ENCODE results near the gene MYO1E. TPM values are rescaled to one million over a fixed set of nuclear protein-coding genes. Genes with fewer than 3 reads are reported as not detected.
"Not testable (repeated sequence)": the region's sequence is repeated elsewhere in the genome, so short reads cannot be mapped to it uniquely, and the experiment has no call there.

Gene MYO1E
- total RNA-seq, 2 donors from 2014 or later: 66.3 to 92.0 TPM

DNA sequence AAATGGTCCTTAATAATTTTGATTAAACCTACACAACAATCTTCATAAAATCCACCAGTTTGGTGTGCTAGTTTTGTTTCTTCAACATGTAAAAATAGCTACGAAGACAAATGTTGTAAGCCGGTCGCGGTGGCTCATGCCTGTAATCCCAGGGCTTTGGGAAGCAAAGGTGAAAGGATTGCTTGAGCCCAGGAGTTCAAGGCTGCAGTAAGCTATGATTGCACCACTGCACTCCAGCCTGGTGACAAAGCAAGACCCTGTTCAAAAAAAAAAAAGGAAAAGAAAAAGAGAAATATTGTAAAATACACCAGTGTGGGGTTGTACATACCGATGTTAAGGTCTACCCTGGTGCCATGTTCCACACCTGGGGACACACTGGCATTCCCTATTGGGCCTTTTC, 91.0 kb downstream of the MYO1E start:
- H3K4me1 ChIP-seq (replicated peaks): no peaks in the 10 kb centered on the region
- TF ChIP-seq, protein P1, sequence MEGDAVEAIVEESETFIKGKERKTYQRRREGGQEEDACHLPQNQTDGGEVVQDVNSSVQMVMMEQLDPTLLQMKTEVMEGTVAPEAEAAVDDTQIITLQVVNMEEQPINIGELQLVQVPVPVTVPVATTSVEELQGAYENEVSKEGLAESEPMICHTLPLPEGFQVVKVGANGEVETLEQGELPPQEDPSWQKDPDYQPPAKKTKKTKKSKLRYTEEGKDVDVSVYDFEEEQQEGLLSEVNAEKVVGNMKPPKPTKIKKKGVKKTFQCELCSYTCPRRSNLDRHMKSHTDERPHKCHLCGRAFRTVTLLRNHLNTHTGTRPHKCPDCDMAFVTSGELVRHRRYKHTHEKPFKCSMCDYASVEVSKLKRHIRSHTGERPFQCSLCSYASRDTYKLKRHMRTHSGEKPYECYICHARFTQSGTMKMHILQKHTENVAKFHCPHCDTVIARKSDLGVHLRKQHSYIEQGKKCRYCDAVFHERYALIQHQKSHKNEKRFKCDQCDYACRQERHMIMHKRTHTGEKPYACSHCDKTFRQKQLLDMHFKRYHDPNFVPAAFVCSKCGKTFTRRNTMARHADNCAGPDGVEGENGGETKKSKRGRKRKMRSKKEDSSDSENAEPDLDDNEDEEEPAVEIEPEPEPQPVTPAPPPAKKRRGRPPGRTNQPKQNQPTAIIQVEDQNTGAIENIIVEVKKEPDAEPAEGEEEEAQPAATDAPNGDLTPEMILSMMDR (IDR thresholded peaks at IDR 0.05): no peak
- TF ChIP-seq POLR2A (IDR thresholded peaks at IDR 0.05): no peak
- TF ChIP-seq POLR2AphosphoS5 (IDR thresholded peaks at IDR 0.05): no peak
- no peak overlapping the region for H3K4me3 ChIP-seq
- no peaks in the 10 kb centered on the region for H3K36me3 ChIP-seq
- no peaks in the 10 kb centered on the region for H3K27me3 ChIP-seq (replicated peaks; ENCODE audit: insufficient read depth)
- intact Hi-C loops (cut with DNase I): no loop called here
- 97% methylated on average over 5 of the region's 5 CpGs for WGBS
- H3K9me3 ChIP-seq: no peaks in the 10 kb centered on the region
- no peak for DNase-seq (ENCODE audit: low spot score)
- no peak overlapping the region for H3K27ac ChIP-seq

DNA sequence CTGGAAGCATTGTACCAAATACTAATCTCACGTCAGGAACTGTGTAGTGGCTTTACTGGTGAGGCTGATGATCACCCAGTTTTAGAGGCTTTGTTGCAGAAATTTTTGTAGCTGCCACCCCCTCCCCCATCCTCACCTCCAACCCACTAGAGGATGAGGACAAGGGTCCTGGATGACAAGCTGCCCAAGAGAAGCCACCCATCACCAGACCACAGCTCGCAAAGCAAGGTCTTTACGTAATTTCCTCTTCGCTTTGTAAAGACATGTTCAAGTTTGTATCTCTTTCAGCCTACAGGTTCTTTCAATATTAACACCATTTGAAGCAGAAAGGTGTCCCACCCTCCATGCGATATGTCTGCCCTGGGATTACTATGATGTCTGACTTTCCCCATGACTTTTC, 91.8 kb downstream of the MYO1E start:
- whole genome bisulfite sequencing: 95% methylated on average over 5 of the region's 5 CpGs
- no peak for DNase-seq (ENCODE audit: low spot score)
- TF ChIP-seq POLR2AphosphoS5 (IDR thresholded peaks at IDR 0.05): no peak
- TF ChIP-seq, protein P1 (IDR thresholded peaks at IDR 0.05): no peak
- no peak for TF ChIP-seq POLR2A (IDR thresholded peaks at IDR 0.05)

DNA sequence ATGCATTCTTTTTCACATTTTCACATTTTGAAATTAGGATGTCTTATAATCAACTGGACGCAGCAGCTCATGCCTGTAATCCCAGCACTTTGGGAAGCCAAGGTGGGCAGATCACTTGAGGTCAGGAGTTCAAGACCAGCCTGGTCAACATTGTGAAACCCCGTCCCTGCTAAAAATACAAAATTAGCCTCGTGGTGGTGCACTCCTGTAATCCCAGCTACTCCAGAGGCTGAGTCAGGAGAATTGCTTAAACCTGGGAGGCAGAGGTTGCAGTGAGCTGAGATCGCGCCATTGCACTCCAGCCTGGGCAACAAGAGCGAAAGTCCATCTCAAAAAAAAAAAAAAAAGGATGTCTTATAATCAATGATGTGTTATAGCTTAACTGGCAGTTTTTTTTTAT, 92.4 kb downstream of the MYO1E start:
- DNase-seq (ENCODE audit: low spot score); H3K27me3 ChIP-seq (replicated peaks; ENCODE audit: insufficient read depth); H3K9me3 ChIP-seq; intact Hi-C loops (cut with DNase I); H3K36me3 ChIP-seq; H3K4me1 ChIP-seq (replicated peaks); H3K27ac ChIP-seq; H3K4me3 ChIP-seq: not testable (repeated sequence)
- WGBS: 87% methylated on average over 6 of the region's 6 CpGs

More for the DNA sequence above, 91.8 kb downstream of the MYO1E start:
- Histone ChIP-seq H3K9me3 (no peaks in the 10 kb centered on the region), H3K36me3 (no peaks in the 10 kb centered on the region), H3K27me3 (replicated peaks; ENCODE audit: insufficient read depth) (no peaks in the 10 kb centered on the region), H3K4me1 (replicated peaks) (no peaks in the 10 kb centered on the region), H3K4me3 (no peak overlapping the region), H3K27ac (no peak overlapping the region)
- intact Hi-C loops (cut with DNase I): no loop called here

DNA sequence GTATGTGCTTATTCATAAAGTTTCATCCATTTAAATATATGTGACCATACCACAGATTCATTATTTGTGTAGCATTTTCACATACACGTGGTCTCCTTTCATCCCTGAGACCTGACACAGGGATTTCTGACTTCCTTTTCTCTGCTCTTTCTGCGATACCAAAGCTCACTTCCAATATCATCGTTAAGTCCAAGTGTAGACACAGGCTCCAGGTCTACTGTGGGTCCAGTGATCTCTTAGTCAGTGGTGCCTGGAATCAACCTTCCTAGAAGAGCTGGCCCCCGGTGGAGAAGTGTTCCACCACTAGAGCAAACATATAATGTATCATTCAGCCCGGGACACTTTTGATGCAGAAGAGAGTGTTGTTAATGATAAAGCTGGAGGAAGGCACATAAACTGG, 93.6 kb downstream of the MYO1E start:
- H3K27ac ChIP-seq: no peak overlapping the region

DNA sequence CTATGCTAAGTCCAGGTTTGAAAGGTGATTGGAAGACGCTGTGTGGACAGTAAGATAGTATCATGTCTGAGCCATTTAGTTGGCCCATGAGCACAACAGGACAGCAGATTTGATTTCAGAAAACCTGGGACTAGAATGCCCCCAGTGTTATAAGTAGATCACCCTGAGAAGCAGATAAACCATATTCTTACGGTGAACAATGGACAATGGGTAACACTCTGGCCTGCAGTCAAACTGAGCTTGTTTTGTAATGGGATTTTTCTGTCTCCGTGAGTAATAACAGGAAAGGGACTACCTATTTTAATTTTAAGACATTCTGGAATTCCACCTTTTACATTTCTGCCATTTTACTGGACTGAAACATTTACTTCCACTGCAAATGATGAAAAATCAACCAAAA, 94.6 kb downstream of the MYO1E start:
- Histone ChIP-seq H3K36me3 (no peaks in the 10 kb centered on the region), H3K27ac (no peak overlapping the region), H3K27me3 (replicated peaks; ENCODE audit: insufficient read depth) (no peaks in the 10 kb centered on the region), H3K4me3 (no peak overlapping the region), H3K4me1 (replicated peaks) (no peaks in the 10 kb centered on the region), H3K9me3 (no peaks in the 10 kb centered on the region)
- no peak for DNase-seq (ENCODE audit: low spot score)
- 80% methylated on average over 3 of the region's 3 CpGs for WGBS
- intact Hi-C loops (cut with DNase I): no loop called here
- TF ChIP-seq, protein P1 (IDR thresholded peaks at IDR 0.05): no peak
- TF ChIP-seq POLR2AphosphoS5 (IDR thresholded peaks at IDR 0.05) (no peak), POLR2A (IDR thresholded peaks at IDR 0.05) (no peak)

More for the DNA sequence above, 93.6 kb downstream of the MYO1E start:
- H3K4me3 ChIP-seq: no peak overlapping the region
- intact Hi-C loops (cut with DNase I): no loop called here
- no peaks in the 10 kb centered on the region for H3K36me3 ChIP-seq
- no peaks in the 10 kb centered on the region for H3K9me3 ChIP-seq
- no peak for DNase-seq (ENCODE audit: low spot score)
- WGBS: 87% methylated on average over 5 of the region's 5 CpGs
- H3K4me1 ChIP-seq (replicated peaks): no peaks in the 10 kb centered on the region
- H3K27me3 ChIP-seq (replicated peaks; ENCODE audit: insufficient read depth): no peaks in the 10 kb centered on the region
- no peak for TF ChIP-seq POLR2AphosphoS5 (IDR thresholded peaks at IDR 0.05)
- TF ChIP-seq POLR2A (IDR thresholded peaks at IDR 0.05): no peak
- TF ChIP-seq, protein P1 (IDR thresholded peaks at IDR 0.05): no peak

All from prostate gland (tissue), 2 donors.